H9 (cell line): ENCODE measurements around the gene IGSF22. TPM values are rescaled to one million over a fixed set of nuclear protein-coding genes. Genes with fewer than 3 reads are reported as not detected.

Experiments used
- DNase-seq: peaks from one replicate; pipeline ENCODE4 v3.0.0-alpha.2; 2017
- H2AFZ ChIP-seq: one replicate; pipeline ENCODE4 v1.6.1; 2013; ENCODE audit warnings: mild to moderate bottlenecking, low read length, control low read depth, moderate library complexity
- H2AK5ac ChIP-seq: 2 replicates; pipeline ENCODE4 v1.6.1; 2013; ENCODE audit warnings: low read length, control low read depth, mixed read lengths; ENCODE audit not compliant: insufficient read length
- H2BK120ac ChIP-seq: one replicate; pipeline ENCODE4 v1.6.1; 2013; ENCODE audit warnings: low read depth, mild to moderate bottlenecking, low read length, control low read depth, inconsistent platforms; ENCODE audit not compliant: poor library complexity, severe bottlenecking
- H2BK12ac ChIP-seq: 2 replicates; pipeline ENCODE4 v1.6.1; 2013; ENCODE audit warnings: low read length, control low read depth, mixed read lengths, low read depth; ENCODE audit not compliant: insufficient read length
- H2BK15ac ChIP-seq: 2 replicates; pipeline ENCODE4 v1.6.1; 2013; ENCODE audit warnings: low read depth, low read length, control low read depth
- H2BK20ac ChIP-seq: one replicate; pipeline ENCODE4 v1.6.1; 2013; ENCODE audit warnings: low read depth, mild to moderate bottlenecking, low read length, control low read depth, inconsistent platforms; ENCODE audit not compliant: poor library complexity, severe bottlenecking
- H2BK5ac ChIP-seq: 2 replicates; pipeline ENCODE4 v1.6.1; 2013; ENCODE audit warnings: low read length, control low read depth, mixed read lengths; ENCODE audit not compliant: insufficient read length
- H3K14ac ChIP-seq: 2 replicates; pipeline ENCODE4 v1.6.1; 2013; ENCODE audit warnings: low read length, control low read depth; ENCODE audit not compliant: insufficient read depth
- H3K18ac ChIP-seq: 2 replicates; pipeline ENCODE4 v1.6.1; 2013; ENCODE audit warnings: low read depth, mild to moderate bottlenecking, mixed read lengths, low read length, control low read depth; ENCODE audit not compliant: insufficient read length
- H3K23ac ChIP-seq: 2 replicates; pipeline ENCODE4 v1.6.1; 2013; ENCODE audit warnings: low read length, control low read depth, mixed read lengths, low read depth; ENCODE audit not compliant: insufficient read length
- H3K23me2 ChIP-seq: 2 replicates; pipeline ENCODE4 v1.6.1; 2013; ENCODE audit warnings: low read depth, mild to moderate bottlenecking, mixed read lengths, low read length, control low read depth; ENCODE audit not compliant: insufficient read length, poor library complexity, severe bottlenecking
- H3K27ac ChIP-seq: 2 replicates; pipeline ENCODE4 v1.5.1; 2013; ENCODE audit warnings: low read length, control low read depth, mixed read lengths, low read depth; ENCODE audit not compliant: insufficient read length
- H3K27me3 ChIP-seq: 2 replicates; pipeline ENCODE4 v1.6.1; 2013; ENCODE audit warnings: low read length, control low read depth, inconsistent platforms; ENCODE audit not compliant: insufficient read depth
- H3K4ac ChIP-seq: 2 replicates; pipeline ENCODE4 v1.6.1; 2013; ENCODE audit warnings: low read depth, mild to moderate bottlenecking, control low read depth, inconsistent platforms, low read length, moderate library complexity
- H3K4me1 ChIP-seq: 2 replicates; pipeline ENCODE4 v1.6.1; 2013; ENCODE audit warnings: low read length, control low read depth, inconsistent platforms; ENCODE audit not compliant: insufficient read depth
- H3K4me2 ChIP-seq: 2 replicates; pipeline ENCODE4 v1.6.1; 2013; ENCODE audit warnings: low read length, control low read depth, mixed read lengths; ENCODE audit not compliant: insufficient read length, insufficient read depth
- H3K56ac ChIP-seq: 2 replicates; pipeline ENCODE4 v1.6.1; 2013; ENCODE audit warnings: low read depth, mild to moderate bottlenecking, mixed read lengths, low read length, control low read depth; ENCODE audit not compliant: insufficient read length
- H3K79me1 ChIP-seq: 2 replicates; pipeline ENCODE4 v1.6.1; 2013; ENCODE audit warnings: low read depth, mild to moderate bottlenecking, moderate library complexity, low read length, control low read depth, inconsistent platforms; ENCODE audit not compliant: insufficient read depth, poor library complexity, severe bottlenecking
- H3K79me2 ChIP-seq: 2 replicates; pipeline ENCODE4 v1.6.1; 2013; ENCODE audit warnings: low read length, control low read depth, inconsistent platforms; ENCODE audit not compliant: insufficient read depth
- H3K9ac ChIP-seq: 2 replicates; pipeline ENCODE4 v1.6.1; 2013; ENCODE audit warnings: low read length, control low read depth, mixed read lengths; ENCODE audit not compliant: insufficient read length; ENCODE audit errors: extremely low read depth
- H3K9me3 ChIP-seq: one replicate; pipeline ENCODE4 v1.6.1; 2013; ENCODE audit warnings: low read depth, low read length, inconsistent platforms; ENCODE audit not compliant: control insufficient read depth
- H3T11ph ChIP-seq: one replicate; pipeline ENCODE4 v1.6.1; 2013; ENCODE audit warnings: mild to moderate bottlenecking, low read length, control low read depth, inconsistent platforms
- H4K20me1 ChIP-seq: one replicate; pipeline ENCODE4 v1.6.1; 2013; ENCODE audit not compliant: control insufficient read depth, insufficient read length, insufficient read depth
- H4K5ac ChIP-seq: 2 replicates; pipeline ENCODE4 v1.6.1; 2013; ENCODE audit warnings: low read depth, mild to moderate bottlenecking, mixed read lengths, low read length, control low read depth; ENCODE audit not compliant: insufficient read length
- H4K8ac ChIP-seq: replicated peaks from 2 replicates; pipeline ENCODE4 v1.6.1; 2013; ENCODE audit warnings: low read length, control low read depth, mixed read lengths, low read depth; ENCODE audit not compliant: insufficient read length
- H4K91ac ChIP-seq: 2 replicates; pipeline ENCODE4 v1.6.1; 2013; ENCODE audit warnings: low read depth, mild to moderate bottlenecking, moderate library complexity, mixed read lengths, low read length, control low read depth; ENCODE audit not compliant: insufficient read length
- H3K27ac Mint-ChIP-seq, 3 experiments: 2 replicates in 2 of 3; 3 replicates in 1 of 3; pipeline ENCODE4 v1.8.0; 2020 to 2021; ENCODE audit warnings: mixed read lengths in 3 of 3, mild to moderate bottlenecking in 1 of 3, moderate library complexity in 1 of 3
- H3K27me3 Mint-ChIP-seq: 2 replicates; pipeline ENCODE4 v1.8.0; 2021; ENCODE audit warnings: low read depth, mild to moderate bottlenecking, moderate library complexity, mixed read lengths
- H3K36me3 Mint-ChIP-seq, 3 experiments: 2 replicates in 2 of 3; 3 replicates in 1 of 3; pipeline ENCODE4 v1.8.0; 2020 to 2021; ENCODE audit warnings: low read depth in 3 of 3, mixed read lengths in 3 of 3; ENCODE audit not compliant: insufficient read depth in 1 of 3
- H3K4me1 Mint-ChIP-seq, 2 experiments: 2 replicates each; pipeline ENCODE4 v1.8.0; 2020; ENCODE audit warnings: mixed read lengths in 2 of 2
- H3K4me3 Mint-ChIP-seq, 2 experiments: 2 replicates in 1 of 2; 3 replicates in 1 of 2; pipeline ENCODE4 v1.8.0; 2020 to 2021; ENCODE audit warnings: mild to moderate bottlenecking in 2 of 2, mixed read lengths in 2 of 2, moderate library complexity in 1 of 2
- H3K9me3 Mint-ChIP-seq, 2 experiments: 2 replicates in 1 of 2; 3 replicates in 1 of 2; pipeline ENCODE4 v1.8.0; 2020; ENCODE audit warnings: mild to moderate bottlenecking in 2 of 2, mixed read lengths in 2 of 2, moderate library complexity in 1 of 2
- CTCF ChIP-seq: fragments of 200-600 bp; sonication (generic); conservative IDR thresholded peaks from 3 replicates; pipeline ENCODE4 v1.8.0; 2021; ENCODE audit warnings: antibody characterized with exemption, mild to moderate bottlenecking
- WGBS: extraction: QIAGEN DNeasy Blood & Tissue Kit; methylation state at CpG from one replicate; pipeline ENCODE4 v1.1.7; 2013; ENCODE audit warnings: missing lambda C conversion rate, low lambda C conversion rate, mixed read lengths; ENCODE audit not compliant: insufficient read length; ENCODE audit errors: extremely low coverage; 5-methylcytosine and 5-hydroxymethylcytosine counted together
- total RNA-seq: library from RNA; stranded (reverse); gene quantifications from 2 replicates; pipeline ENCODE4 v1.2.1, GENCODE V29; 2021

IGSF22 gene
- total RNA-seq, 1 experiment from 2014 or later = 0.35 TPM

- Mint-ChIP-seq H3K27me3 (peaks cover 12% of the 10 kb centered on the region), H3K36me3 (no peaks in the 10 kb centered on the region), H3K27ac (peak overlapping the region in 1 of 3 experiments; percentile 94; a peak in 1 of 7 replicates), H3K9me3 (no peaks in the 10 kb centered on the region), H3K4me3 (no peak overlapping the region; a peak in 1 of 5 replicates), H3K4me1 (peaks cover 31 to 34% of the 10 kb centered on the region in 2 experiments)
- Histone ChIP-seq H2BK5ac (no peak overlapping the region), H2AK5ac (no peak overlapping the region), H4K20me1 (no peaks in the 10 kb centered on the region), H3K4me1 (0 out of 2 replicates have a peak, but pooled peaks cover 2% of the 10 kb centered on the region), H3K27ac (no peak overlapping the region), H3K23me2 (no peaks in the 10 kb centered on the region), H3K9ac (no peak overlapping the region), H3K23ac (no peak overlapping the region), H3K27me3 (no peaks in the 10 kb centered on the region), H2BK15ac (no peak overlapping the region), H3K9me3 (no peaks in the 10 kb centered on the region), H2BK12ac (no peak overlapping the region), H2BK120ac (no peak overlapping the region), H4K91ac (no peak overlapping the region), H3K4ac (no peak overlapping the region), H2BK20ac (no peak overlapping the region), H3K56ac (no peak overlapping the region), H3K14ac (no peak overlapping the region), H4K8ac (no peak overlapping the region), H3K79me2 (no peaks in the 10 kb centered on the region), H3K18ac (no peak overlapping the region), H4K5ac (no peak overlapping the region), H3K4me2 (no peak overlapping the region), H3K79me1 (no peaks in the 10 kb centered on the region), H2AFZ (no peak overlapping the region), H3T11ph (no peak overlapping the region)
- peak; percentile 76 for DNase-seq
- no peak for TF ChIP-seq CTCF
- WGBS = no CpG with 5 or more reads among the region's 8 CpGs
These were observed 43.9 kb upstream of the IGSF22 start for GRCh38 chr11:18769802-18770456.
